Left colon (tissue), 2 donors: ENCODE data around the gene DNLZ. TPM values are rescaled to one million over a fixed set of nuclear protein-coding genes. Genes with fewer than 3 reads are reported as not detected.
A peak's percentile ranks its signal among the peaks of the same experiment; 100 is the strongest.

ENCODE experiments used
- ATAC-seq: fragments of 200-7000 bp; cut with Tn5 transposase; one replicate; pipeline ENCODE4 v1.9.1; 2020; ENCODE audit warnings: mild to moderate bottlenecking, moderate library complexity
- DNase-seq, 2 donors: peaks; one replicate each; pipeline ENCODE4 v3.0.0-alpha.2; 2020
- intact Hi-C, 2 donors: fragments of 100-400 bp; cut with DNase I in 1 of 2; cut with micrococcal nuclease in 1 of 2; formaldehyde crosslinking; loops; one replicate each; pipeline versions ENCODE4 v1.11.2 to v1.14.0; 2022; cut with DNase I, micrococcal nuclease
- total RNA-seq, 2 donors: library from RNA; stranded (reverse); fragmentation: NEBNext Ultra II Directional; extraction: Animal tissue kit (Norgen Biotek cat#: 25700); gene quantifications; one replicate each; pipeline ENCODE4 v1.2.1, GENCODE V29; 2021
- donor health status: DM: no; HTN: no; CAD: no.
- donor health status: DM: yes; HTN: yes; CAD: no.

DNLZ gene
- total RNA-seq, 2 donors from 2014 or later = 10.0 to 10.6 TPM

DNA sequence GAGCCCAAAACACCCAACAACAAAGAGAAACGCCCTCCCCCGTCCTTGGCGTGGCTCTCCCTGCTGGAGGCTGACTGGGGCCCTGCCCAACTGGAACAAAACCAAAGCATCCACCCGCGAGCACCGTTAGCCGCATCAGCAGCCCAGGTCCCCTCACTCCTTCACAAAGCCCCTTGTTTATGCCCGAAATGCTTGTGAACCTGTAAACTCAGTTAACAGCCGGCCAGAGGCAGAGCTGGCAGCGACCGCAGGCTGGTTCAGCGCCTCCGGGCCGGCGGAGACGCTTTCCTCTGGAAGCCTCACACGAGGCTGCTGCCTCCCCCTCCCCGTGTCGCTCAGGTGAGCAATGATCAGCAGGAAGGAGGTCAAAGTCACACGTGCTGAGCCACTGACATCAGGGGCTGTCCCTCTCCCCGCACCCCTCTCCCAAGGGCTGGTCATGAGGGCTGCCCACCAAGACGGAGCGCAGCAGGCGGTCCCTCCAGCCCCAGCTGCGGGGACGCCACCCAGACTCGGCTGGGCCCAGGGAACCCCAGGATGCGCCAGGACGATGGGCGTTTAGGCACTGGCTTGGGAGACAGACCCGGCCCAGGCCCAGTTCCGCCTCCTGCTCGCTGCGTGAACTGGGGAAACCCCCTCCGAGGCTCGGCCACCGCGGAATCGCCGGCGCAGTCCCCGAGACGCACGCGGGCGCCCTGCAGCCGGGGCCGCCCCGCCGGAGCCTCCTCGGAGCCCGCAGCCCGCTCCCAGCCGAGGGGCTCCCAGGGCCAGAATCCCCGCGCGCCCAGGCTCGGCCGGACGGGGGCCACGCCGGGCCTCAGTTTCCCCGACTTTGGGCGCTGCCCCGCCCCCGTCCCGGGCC, 35.9 kb upstream of the DNLZ start:
- peak in 1 of 2 donors; percentile 28 for DNase-seq
- intact Hi-C loops = no loop called here
- ATAC-seq = peak; percentile 21

DNA sequence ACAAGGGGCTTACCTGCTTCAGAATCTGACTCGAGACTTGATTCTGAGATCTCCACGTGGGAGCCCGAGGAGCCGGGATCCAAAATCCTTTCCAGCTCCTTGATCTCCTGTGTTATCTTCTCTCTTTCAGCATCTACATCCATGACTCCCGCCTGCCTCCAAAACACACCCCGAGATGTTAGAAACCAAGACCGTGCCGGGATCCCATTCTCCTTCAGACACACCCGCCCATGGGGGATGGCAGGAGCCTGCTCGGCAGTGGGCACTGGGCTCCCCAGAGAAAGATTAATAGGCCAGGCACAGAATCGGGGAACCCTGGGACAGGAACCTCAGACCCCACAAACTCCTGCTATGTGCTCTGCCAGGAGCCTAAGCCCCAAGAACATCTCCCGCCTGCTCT, 34.7 kb upstream of the DNLZ start:
- intact Hi-C loops = no loop called here

DNA sequence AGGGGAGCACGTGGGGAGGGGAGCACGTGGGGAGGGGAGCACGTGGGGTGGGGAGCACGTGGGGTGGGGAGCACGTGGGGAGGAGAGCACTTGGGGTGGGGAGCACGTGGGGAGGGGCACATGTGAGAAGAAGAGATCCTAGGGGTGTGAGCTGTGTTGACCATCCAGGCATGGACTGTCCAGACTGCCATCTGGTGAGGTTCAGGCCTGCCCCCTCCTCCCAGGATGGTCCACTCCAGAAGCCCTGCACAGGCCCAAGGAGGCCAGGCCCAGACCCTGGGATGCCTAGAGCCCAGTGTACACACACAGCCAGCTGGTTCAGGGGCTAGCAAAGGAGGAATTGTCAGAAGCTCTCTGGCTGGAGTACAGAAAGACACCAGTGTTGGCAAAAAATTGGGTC, 34.1 kb upstream of the DNLZ start:
- intact Hi-C loops = no loop called here
- DNase-seq (no peak), ATAC-seq (no peak)

More for the DNA sequence above, 34.7 kb upstream of the DNLZ start:
- DNase-seq = no peak
- ATAC-seq = no peak

DNA sequence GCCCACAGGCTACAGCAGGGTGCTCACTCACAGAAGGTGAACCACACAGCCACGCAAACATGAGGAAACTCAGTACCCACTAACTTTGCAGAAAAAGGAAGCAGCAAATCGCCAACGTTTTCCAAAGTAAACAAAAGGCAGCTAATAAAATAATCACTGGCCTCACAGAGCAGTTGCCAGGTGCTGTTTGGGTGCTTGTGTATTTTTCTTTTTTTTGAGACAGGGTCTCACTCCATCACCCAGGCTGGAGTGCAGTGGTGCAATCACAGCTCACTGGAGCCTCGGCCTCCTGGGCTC, 32.6 kb upstream of the DNLZ start:
- intact Hi-C loops = no loop called here
- peak; percentile 38 for ATAC-seq

DNA sequence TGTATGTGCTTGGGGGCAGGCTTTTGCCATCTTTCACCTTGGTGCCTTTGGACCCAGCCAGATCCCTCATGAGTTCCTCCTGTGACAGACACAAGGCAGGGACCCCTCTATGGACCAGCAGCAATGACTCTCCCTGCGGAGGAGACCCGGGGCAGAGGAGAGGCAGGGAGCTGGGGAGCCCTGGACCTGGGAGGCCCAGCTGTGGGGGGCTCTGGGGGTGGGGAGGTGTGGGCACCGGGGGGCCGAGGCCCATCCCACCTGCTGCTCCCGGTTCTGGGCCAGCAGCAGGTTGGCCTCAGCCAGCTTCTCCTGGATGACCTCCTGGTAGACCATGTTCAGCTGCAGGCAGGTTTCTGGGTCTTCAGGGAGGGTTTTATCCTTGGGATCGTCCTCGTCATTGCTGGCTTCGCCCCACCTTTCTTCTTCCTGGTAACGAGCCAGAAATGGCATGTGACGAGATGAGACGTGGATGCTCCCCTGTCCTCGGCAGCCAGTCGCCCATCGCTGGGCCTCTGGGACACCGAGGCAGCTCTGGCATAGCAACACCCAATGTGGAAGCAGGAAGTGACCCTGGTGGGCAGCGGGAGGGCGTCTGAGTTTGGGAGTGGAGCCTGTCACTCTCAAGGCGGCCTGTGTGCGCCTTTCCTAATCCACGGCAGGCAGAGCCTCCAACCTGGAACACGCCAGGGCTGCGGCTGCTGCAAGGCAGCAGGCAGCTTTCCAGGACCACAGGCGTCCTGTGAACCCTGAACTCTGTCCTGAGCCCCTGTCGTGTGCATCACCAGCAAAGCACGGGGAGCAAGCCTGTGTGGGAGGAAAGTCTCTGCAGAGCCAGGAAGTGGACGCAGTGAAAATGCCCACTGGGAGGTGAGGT, 32.0 kb upstream of the DNLZ start:
- DNase-seq = peak in 1 of 2 donors; percentile 25
- no peak for ATAC-seq
- intact Hi-C loops = no loop called here

More for the DNA sequence above, 32.6 kb upstream of the DNLZ start:
- no peak for DNase-seq

DNA sequence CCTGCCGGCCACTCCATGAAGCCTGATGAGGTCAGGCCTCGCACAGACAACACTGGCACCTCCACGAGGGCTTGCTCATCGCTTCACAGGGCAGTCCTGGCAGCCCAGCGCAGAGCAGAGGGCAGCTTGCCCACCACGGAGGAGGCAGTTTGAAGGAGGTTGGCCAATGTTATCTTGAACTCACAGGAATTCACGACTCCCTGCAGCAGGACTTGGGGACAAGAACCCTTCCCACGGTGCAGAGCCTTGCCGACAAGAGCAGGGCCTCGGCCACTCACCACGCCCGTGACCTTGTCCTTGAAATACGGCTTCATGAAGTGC, 31.4 kb upstream of the DNLZ start:
- ATAC-seq (no peak), DNase-seq (no peak)
- intact Hi-C loops = no loop called here

DNA sequence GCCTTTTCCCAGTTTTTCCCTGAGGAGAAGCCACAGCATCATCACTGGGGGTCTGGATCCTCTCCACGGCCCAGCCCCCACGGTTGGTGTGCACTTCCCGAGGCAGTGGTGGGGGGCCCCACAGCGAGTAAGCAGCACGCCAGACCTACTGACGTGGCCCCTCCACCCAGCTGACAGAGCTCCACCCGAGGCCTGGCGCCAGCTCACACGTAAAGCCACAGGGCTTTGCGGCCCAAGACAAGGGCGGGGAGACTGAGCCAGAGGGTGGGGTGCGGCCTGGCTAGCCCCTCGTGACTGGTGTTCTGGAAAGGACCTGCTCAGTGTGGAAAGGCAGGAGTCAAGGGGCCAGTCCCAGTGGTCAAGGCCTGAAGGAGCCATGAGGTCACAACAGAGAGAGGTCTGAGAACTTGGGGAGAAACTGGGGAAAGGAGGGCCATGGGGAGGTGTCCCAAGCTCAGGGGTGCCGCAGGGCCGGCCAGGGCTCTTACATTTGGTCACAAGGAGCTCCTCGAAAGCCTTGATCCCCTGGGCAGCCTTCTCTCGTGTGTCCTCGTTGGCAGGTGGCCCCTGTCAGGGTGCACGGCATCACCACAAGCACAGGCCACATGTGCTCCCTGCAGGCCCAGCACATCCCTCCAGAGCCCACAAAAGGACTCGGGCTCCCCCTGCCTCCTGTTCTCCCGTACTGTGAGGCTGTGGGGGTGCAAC, 30.9 kb upstream of the DNLZ start:
- no peak for DNase-seq
- intact Hi-C loops = no loop called here
- no peak for ATAC-seq

DNA sequence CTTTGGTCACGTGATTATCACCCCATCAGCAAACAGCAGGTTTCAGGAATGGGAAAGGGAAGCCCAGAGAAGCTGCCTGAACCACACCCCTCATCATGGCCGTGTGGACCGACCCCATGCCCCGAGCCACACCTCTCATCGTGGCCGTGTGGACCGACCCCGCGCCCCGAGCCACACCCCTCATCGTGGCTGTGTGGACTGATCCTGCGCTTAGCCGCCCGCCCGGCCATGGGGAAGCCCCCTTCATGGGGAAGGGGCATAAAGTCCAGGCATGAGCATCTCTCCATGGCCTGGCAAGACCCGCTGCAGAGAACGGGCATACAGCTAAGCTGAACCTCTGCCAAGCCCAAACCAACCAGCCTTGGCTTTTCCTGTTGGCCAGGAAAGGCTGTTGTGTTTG, 30.0 kb upstream of the DNLZ start:
- intact Hi-C loops = no loop called here
- ATAC-seq = no peak

DNA sequence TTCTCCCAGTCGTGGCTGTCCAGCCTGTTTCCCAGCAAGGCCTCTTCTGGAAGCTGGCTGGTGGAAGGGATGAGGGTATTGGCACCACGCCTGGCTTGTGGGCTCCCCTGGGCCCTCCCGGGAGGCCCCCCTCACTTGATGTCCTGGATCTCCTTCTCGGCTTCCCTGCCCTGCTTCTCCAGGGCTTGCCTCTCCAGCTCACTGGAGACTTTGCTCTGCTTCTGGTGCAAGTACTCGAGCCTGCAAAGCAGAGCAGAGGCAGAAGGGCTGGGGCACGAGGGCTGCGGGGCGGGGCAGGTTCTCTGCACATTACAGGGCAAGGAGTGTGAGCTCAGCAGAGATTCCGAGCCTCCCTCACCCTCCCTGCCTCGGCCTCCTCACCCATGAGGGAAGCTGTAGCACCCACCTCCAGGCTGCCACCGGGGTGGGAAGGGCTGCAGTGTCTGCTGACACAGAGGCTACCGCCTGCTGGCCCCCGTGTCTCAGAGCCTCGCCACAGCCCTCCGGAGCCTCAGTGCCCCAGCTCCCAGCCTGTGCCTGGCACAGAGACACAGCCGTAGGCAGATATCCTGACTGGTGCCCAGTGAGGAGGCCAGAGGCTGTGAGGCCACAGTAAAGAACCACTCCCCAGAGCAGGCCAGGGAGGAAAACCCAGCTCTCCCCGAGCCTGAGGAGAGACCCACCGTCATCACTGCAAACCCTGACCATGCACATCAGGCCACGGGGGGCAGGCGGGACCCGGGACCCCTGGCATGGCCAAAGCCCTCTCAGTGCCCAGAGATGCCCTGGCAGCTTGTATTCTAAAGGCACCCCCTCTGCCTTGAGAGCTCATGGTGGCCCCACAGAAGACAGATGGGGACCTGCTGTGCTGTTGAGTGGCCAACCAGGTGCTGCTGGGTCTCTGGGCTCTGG, 29.2 kb upstream of the DNLZ start:
- ATAC-seq (no peak), DNase-seq (no peak)

More for the DNA sequence above, 30.0 kb upstream of the DNLZ start:
- no peak for DNase-seq

DNA sequence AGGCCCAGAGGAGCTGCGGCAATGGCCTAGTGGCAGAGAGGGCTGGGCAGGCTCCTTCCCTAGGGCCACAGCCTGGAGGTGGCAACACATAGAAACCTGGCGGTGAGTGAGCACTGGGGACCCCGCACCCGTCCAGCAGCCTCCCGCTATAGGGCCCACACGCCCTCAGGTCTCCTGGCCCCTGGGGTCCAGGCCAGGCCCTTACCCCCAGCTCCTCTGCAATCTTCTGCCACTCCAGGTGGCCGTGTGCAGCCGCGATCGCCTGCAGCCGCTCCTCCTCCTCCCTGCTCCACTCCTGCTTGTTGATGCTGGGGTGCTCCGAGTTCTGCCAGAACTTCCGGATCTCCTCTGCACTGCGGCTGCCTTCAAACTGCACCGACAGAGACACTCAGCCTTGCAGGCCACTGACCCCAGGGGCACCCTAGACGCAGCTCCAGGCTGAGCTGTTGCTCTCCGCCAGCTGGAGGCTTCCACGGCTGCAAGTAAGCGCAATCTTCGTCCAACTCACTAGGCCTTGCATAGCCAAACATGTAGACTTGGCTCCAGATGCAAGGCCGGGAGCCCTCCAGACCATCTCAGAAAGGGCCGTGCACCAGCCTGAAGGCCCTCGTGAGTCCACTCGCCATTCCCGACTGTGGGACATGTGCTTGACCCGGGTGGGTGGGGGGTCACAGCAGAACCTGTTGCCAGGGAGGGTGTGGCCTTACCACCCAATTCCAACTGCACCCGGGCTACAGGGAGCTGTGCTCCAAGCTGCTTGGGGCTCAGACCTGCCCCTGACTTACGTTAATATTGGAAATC, 28.4 kb upstream of the DNLZ start:
- intact Hi-C loops = no loop called here
- no peak for DNase-seq
- no peak for ATAC-seq

More for the DNA sequence above, 29.2 kb upstream of the DNLZ start:
- intact Hi-C loops = no loop called here

DNA sequence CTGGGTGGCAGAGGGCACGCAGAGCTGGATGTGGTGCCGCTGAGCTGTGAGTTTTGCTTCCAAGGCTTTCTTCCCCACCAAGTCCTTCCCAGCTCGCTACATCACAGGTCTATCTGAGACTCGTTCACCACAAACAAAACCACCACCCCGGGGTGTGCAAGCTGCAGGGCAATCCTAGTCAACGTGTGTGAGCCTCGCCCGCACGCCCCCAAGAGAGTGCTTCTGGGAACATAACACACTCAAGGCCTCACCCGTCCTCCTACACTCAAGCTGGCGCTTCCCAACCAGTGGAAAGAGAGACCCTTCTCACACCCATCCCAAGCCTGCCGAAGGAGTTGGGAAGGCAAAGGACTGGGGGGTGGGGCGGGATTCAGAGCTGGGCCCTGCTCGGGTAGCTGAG, 25.9 kb upstream of the DNLZ start:
- no peak for ATAC-seq
- no peak for DNase-seq
- intact Hi-C loops = no loop called here

DNA sequence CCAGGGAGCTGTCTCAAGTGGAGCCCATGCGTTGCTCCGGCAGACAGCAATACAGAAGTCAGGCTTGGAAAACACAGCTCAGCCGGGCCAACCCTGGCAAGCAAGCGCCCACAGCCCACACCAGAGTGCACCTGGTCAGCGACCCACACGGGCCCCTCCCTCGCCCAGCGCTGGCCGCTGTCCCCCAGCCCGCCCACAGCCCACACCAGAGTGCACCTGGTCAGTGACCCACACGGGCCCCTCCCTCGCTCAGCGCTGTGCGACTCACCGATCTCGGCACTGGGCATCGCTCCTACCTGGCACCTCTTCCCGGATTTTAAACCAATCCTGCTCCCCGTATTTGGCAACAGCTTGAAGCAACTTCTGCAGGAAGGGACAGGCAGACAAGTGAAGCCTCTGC, 23.7 kb upstream of the DNLZ start:
- intact Hi-C loops = no loop called here
- DNase-seq = no peak
- ATAC-seq = no peak

DNA sequence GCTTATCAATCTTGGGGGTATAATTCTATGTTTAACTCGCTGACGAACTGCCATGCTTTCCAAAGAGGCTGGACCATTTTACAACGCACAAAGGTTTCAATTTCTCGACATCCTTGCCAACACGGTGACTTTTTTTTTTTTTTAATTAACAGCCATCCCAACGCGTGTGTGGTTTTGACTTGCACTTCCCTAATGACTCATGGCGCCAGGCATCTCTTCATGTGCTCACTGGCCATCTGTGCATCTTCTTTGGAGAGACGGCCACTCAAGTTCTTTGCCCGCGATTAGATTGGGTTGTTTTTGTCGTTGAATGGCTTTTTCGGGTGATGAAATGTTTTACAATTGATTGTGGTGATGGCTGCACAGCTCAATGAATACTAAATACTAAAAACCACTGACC, 22.5 kb upstream of the DNLZ start:
- intact Hi-C loops = no loop called here
- ATAC-seq (no peak), DNase-seq (no peak)

DNA sequence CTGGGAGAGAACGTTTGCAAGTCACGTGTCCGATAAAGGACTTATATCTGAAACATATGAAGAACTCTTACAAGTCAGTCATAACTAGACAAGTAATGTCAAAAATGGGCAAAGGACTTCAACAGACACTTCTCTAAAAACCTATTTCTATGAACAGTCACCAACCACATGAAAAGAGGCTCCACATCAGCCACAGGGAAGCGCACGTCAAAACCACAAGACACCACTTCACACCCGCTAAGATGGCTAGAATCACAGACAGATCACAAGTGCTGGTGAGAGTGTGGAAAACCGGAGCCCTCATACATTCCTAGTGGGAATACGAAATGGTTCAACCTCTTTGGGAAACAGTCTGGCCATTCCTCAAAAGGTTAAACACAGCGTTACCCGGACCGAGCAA, 21.5 kb upstream of the DNLZ start:
- no peak for DNase-seq
- no peak for ATAC-seq
- intact Hi-C loops = no loop called here

DNA sequence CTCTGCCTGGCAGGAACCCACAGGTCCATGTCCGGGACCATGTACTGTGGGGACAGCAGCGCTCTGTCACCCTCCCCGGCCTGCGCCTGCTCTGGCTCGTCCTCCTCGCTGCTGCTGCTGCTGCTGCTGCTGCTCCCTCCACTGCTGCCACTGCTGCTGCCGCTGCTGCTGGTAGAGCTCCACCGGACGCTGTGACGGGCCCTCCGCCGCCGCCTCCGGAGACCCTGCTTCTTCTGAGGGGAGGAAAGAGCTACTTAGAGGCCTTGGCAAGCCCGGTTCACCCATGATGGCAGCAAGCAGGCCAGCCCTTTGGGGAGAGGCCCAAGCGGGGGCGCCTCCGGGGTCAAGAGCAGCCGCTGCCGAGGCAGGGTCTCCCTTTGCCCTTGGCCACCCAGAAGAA, 19.9 kb upstream of the DNLZ start:
- DNase-seq (no peak), ATAC-seq (no peak)
- intact Hi-C loops = no loop called here

DNA sequence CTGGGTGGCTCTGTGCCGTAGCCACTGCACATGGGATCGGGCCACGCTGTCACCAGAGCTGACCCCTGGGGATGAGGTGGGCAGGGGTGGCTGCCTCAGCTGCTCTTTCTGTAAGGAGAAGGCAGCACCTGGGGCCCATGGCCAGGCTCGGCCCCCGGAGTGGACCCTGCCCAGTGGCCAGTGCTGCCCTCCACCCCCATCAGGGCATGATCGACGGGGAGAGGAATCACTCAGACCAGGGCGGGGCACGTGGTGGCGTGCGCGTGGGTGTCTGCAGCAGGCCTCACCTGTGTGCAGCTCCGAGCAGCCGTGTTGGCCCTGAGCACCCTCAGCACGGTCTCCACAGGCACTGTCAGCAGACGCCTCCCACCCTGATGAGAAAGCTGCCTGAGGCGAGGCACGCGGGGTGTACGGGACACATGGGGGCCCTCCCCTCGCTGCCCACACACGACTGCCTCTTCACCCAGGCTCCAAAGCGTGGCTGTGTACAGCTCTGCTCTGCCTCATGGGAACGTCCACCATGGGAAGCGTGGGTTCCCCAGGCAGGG, 18.5 kb upstream of the DNLZ start:
- intact Hi-C loops = no loop called here
- ATAC-seq (no peak), DNase-seq (no peak)

DNA sequence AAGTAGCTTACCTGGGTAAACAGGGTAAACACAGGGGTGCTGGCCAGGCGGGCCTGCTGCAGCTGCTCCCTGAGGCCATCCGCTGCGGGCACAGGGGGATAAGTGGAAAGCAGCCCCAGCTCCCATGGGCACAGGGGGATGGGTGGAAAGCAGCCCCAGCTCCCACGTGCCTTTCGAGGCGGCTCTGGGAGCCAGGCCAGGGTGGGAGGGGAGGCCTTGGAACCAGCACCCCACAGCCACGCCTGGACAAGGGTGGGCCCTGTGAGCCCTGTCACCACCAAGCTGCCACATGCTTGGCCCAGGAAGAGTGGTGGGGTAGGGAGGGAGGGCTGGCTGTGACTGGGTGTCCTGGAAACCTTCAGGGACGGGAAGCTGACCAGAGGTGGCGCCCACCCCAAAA, 17.8 kb upstream of the DNLZ start:
- DNase-seq (no peak), ATAC-seq (no peak)
- intact Hi-C loops = no loop called here

DNA sequence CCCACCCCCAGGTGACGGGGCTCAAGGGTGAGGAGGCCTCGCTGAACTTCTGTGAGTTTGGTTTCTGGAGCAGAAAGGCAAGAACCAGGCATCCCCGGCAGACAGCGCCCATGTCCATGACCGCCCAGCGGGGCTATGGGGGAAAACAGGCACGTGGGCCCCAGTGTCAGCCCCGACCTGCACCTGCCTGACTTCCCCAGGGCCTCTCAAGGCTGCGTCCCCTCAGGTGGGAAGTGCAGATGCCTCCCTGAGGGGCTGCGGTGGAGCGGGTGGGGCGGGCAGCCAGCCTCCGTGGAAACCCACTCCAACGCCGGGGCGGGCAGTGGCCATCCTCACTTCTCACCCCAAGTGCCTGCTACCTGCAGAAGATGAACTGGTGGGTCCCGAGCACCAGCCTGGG, 16.8 kb upstream of the DNLZ start:
- intact Hi-C loops = no loop called here
- ATAC-seq = no peak
- no peak for DNase-seq
